Skeletal muscle satellite cell (primary cell): Measurements from ENCODE around the gene ARHGAP32.
"Not testable (repeated sequence)": the region's sequence is repeated elsewhere in the genome, so short reads cannot be mapped to it uniquely, and the experiment has no call there.

Source experiments
- H3K27me3 ChIP-seq: 2 replicates; pipeline ENCODE4 v1.7.0; 2013; ENCODE audit warnings: low read length; ENCODE audit not compliant: control insufficient read depth, insufficient read depth
- H3K36me3 ChIP-seq: 2 replicates; pipeline ENCODE4 v1.7.0; 2013; ENCODE audit warnings: mild to moderate bottlenecking, control low read depth, low read length; ENCODE audit not compliant: insufficient read depth
- H3K4me1 ChIP-seq: 2 replicates; pipeline ENCODE4 v1.7.0; 2013; ENCODE audit warnings: low read length; ENCODE audit not compliant: control insufficient read depth, insufficient read depth
- H3K4me2 ChIP-seq: 2 replicates; pipeline ENCODE4 v1.7.0; 2013; ENCODE audit warnings: mild to moderate bottlenecking, low read length
- H3K4me3 ChIP-seq: 2 replicates; pipeline ENCODE4 v1.7.0; 2013; ENCODE audit warnings: low read length
- H3K9ac ChIP-seq: 2 replicates; pipeline ENCODE4 v1.7.0; 2013; ENCODE audit warnings: mild to moderate bottlenecking, low read depth, low read length, moderate library complexity
- H3K9me3 ChIP-seq: replicated peaks from 2 replicates; pipeline ENCODE4 v1.7.0; 2013; ENCODE audit warnings: mild to moderate bottlenecking, control low read depth, low read length

The ARHGAP32 gene

GRCh38 chr11:129018126-129018525 is 174.0 kb downstream of the ARHGAP32 start:
- Histone ChIP-seq H3K27me3 (no peaks in the 10 kb centered on the region), H3K4me3 (no peak overlapping the region), H3K4me2 (no peak overlapping the region), H3K9ac (no peak overlapping the region), H3K36me3 (no peaks in the 10 kb centered on the region), H3K4me1 (peaks cover 5% of the 10 kb centered on the region), H3K9me3 (no peaks in the 10 kb centered on the region)

GRCh38 chr11:129013737-129014475 is 178.2 kb downstream of the ARHGAP32 start:
- no peak overlapping the region for H3K9ac ChIP-seq
- no peak overlapping the region for H3K4me2 ChIP-seq
- no peaks in the 10 kb centered on the region for H3K9me3 ChIP-seq
- H3K4me3 ChIP-seq: no peak overlapping the region
- H3K27me3 ChIP-seq: no peaks in the 10 kb centered on the region
- H3K4me1 ChIP-seq: peaks cover 4% of the 10 kb centered on the region
- H3K36me3 ChIP-seq: no peaks in the 10 kb centered on the region

GRCh38 chr11:129012880-129013279 is 179.2 kb downstream of the ARHGAP32 start:
- Histone ChIP-seq H3K27me3 (no peaks in the 10 kb centered on the region), H3K9ac (no peak overlapping the region), H3K36me3 (no peaks in the 10 kb centered on the region), H3K4me3 (no peak overlapping the region), H3K4me1 (no peaks in the 10 kb centered on the region), H3K9me3 (no peaks in the 10 kb centered on the region), H3K4me2 (no peak overlapping the region)

GRCh38 chr11:129006161-129006560 is 186.0 kb downstream of the ARHGAP32 start:
- H3K4me1 ChIP-seq: no peaks in the 10 kb centered on the region
- no peak overlapping the region for H3K9ac ChIP-seq
- H3K9me3 ChIP-seq: no peaks in the 10 kb centered on the region
- no peak overlapping the region for H3K4me2 ChIP-seq
- no peaks in the 10 kb centered on the region for H3K27me3 ChIP-seq
- H3K4me3 ChIP-seq: no peak overlapping the region
- no peaks in the 10 kb centered on the region for H3K36me3 ChIP-seq

DNA sequence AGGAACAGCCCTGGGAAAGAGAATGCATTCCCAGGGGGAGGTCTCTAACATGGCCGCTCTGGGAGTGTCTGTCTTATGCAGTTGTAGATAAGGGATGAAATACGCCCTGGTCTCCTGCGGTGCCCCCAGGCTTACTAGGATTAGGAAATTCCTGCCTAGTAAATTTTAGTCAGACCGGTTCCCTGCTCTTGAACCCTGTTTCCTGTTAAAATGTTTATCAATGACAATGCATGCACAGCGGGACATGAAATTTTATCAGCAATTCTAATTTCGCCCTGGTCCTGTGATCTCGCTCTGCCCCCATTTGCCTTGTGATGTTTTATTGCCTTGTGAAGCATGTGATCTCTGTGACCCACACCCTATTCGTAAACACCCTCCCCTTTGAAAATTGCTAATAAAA is 193.0 kb downstream of the ARHGAP32 start:
- not testable (repeated sequence) for H3K9ac ChIP-seq, H3K9me3 ChIP-seq, H3K4me2 ChIP-seq, H3K36me3 ChIP-seq, H3K27me3 ChIP-seq, H3K4me1 ChIP-seq, H3K4me3 ChIP-seq

DNA sequence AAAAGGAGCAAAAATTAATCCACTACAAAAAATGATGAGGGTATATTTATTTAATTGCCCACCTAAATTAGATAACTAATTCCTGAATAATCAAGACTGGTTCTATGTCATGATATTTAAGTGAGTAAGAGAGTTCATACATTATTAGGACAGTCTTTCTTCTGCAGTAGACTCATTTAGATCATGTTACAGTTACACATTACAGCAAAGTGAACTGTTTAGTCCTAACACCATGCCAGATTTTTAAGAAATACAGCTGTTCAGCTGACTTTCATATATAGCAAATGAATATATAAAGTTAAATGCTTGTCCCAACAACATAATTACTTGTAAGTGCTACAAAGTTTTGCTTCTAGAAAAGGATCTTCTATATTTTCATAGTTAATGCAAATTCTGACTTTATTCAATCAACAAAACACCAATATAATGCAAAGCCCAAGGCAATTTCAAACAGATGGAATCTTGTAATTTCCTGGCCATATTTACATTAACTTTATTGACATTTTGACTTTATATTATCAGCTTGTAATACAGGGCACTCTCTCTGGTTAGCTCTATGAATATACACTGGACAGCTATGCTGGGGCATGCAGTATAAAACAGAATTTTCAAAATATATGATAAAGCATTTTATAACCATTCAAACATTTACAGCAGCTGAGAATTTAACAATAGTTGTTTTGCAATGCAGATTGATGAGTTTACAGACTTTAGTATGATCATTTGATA is 203.7 kb downstream of the ARHGAP32 start:
- no peaks in the 10 kb centered on the region for H3K27me3 ChIP-seq
- no peak overlapping the region for H3K4me3 ChIP-seq
- no peaks in the 10 kb centered on the region for H3K4me1 ChIP-seq
- no peak overlapping the region for H3K9ac ChIP-seq
- H3K4me2 ChIP-seq: no peak overlapping the region
- H3K9me3 ChIP-seq: no peaks in the 10 kb centered on the region
- H3K36me3 ChIP-seq: no peaks in the 10 kb centered on the region

- H3K4me2 ChIP-seq: no peak overlapping the region
- no peaks in the 10 kb centered on the region for H3K4me1 ChIP-seq
- H3K9ac ChIP-seq: no peak overlapping the region
- no peaks in the 10 kb centered on the region for H3K36me3 ChIP-seq
- H3K27me3 ChIP-seq: no peaks in the 10 kb centered on the region
- H3K9me3 ChIP-seq: no peaks in the 10 kb centered on the region
- no peak overlapping the region for H3K4me3 ChIP-seq
Measured at GRCh38 chr11:128985880-128986279, 206.2 kb downstream of the ARHGAP32 start.

DNA sequence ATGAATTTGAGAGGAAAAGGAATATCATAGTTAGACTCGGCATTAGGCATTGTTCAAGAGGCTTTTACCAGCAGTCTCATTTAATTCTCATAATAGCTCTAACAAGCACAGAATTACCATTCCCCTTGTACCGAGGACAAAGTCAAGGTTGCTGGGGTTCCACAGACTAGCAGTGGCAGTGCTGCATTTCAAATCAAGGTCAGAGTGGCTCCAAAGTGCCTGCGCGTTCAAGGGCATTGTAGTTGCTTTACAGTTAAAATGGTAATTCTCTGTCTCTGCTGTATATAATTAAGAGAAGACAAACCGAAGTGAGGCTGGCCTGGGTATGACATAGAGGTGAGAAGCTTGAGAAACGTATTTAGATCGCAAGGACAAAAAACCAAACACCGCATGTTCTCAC is 209.1 kb downstream of the ARHGAP32 start:
- H3K9me3 ChIP-seq: no peaks in the 10 kb centered on the region
- H3K4me3 ChIP-seq: no peak overlapping the region
- H3K4me1 ChIP-seq: no peaks in the 10 kb centered on the region
- H3K9ac ChIP-seq: no peak overlapping the region
- H3K27me3 ChIP-seq: no peaks in the 10 kb centered on the region
- no peak overlapping the region for H3K4me2 ChIP-seq
- peaks cover 4% of the 10 kb centered on the region for H3K36me3 ChIP-seq

- H3K9ac ChIP-seq: no peak overlapping the region
- no peak overlapping the region for H3K4me2 ChIP-seq
- no peak overlapping the region for H3K4me3 ChIP-seq
- H3K27me3 ChIP-seq: no peaks in the 10 kb centered on the region
- peaks cover 4% of the 10 kb centered on the region for H3K36me3 ChIP-seq
- H3K9me3 ChIP-seq: no peaks in the 10 kb centered on the region
- no peaks in the 10 kb centered on the region for H3K4me1 ChIP-seq
Measured at GRCh38 chr11:128981254-128981653, 210.9 kb downstream of the ARHGAP32 start.

DNA sequence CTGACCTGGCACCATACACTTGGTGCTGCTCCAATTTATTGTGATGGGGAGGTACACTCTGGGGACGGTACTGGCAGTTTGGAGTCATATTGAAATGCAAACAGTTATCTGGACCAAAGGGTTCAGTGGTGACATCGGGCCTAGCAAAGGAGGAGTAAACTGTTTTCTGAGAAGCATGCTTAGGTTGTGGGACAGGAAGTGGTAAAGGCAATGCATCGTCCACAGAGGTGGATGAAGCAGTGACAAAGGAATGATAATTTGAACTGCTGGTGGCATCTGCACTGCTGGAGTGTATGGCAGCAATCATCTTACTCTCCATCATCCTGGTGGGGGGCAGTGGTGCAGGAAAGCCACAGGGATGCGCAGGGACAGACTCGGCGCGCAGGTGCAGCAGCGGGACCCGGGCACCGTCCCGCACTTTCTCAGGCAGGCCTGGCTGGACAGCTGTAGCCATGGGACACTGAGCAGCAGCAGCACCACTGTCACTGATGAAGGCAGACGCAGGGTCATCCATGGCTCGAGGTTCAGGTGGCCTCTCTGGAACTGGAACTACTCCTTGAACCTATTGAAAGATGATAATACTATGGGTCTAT is 221.4 kb downstream of the ARHGAP32 start:
- Histone ChIP-seq H3K9ac (no peak overlapping the region), H3K4me2 (no peak overlapping the region), H3K4me3 (no peak overlapping the region), H3K9me3 (no peaks in the 10 kb centered on the region), H3K4me1 (no peaks in the 10 kb centered on the region), H3K36me3 (peaks cover 35% of the 10 kb centered on the region), H3K27me3 (no peaks in the 10 kb centered on the region)

DNA sequence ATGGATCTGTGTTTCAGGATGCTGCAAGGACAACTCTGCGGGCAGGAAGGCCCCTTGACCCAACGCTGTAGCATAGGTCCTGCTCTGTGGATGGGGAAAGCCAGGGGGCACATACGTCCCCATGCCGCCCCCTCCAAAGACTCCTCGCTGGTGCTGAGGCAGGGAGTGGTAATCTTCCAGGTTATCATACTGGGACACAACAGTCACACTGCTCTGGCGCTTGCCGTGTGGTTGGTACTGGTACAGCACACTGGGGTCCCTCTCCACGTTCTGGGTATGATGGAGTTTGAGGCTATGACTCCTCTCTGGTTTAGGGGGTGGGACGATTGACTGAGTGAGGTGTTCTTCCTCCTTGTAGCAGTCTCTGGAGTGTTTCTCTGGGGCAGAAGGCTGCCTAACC is 223.2 kb downstream of the ARHGAP32 start:
- H3K9me3 ChIP-seq: no peaks in the 10 kb centered on the region
- H3K4me2 ChIP-seq: no peak overlapping the region
- H3K4me1 ChIP-seq: no peaks in the 10 kb centered on the region
- no peaks in the 10 kb centered on the region for H3K27me3 ChIP-seq
- H3K4me3 ChIP-seq: no peak overlapping the region
- H3K9ac ChIP-seq: no peak overlapping the region
- H3K36me3 ChIP-seq: peaks cover 29% of the 10 kb centered on the region
